Pulmonary artery endothelial cell (primary cell): Measurements from ENCODE around the gene LRRC58. TPM values are rescaled to one million over a fixed set of nuclear protein-coding genes. Genes with fewer than 3 reads are reported as not detected.
"Not testable (repeated sequence)": the region's sequence is repeated elsewhere in the genome, so short reads cannot be mapped to it uniquely, and the experiment has no call there.

Experiments used
- DNase-seq: peaks from one replicate; pipeline ENCODE4 v3.0.0-alpha.2; 2011; ENCODE audit warnings: low read depth, low spot score
- total RNA-seq: library from RNA; depleted of rRNA; stranded (reverse); fragments of >200 nt; gene quantifications from 2 replicates; pipeline ENCODE4 v1.2.3, GENCODE V29; 2014

Gene LRRC58
- total RNA-seq, result 16.9 and 19.5 TPM in 2 replicates

DNA sequence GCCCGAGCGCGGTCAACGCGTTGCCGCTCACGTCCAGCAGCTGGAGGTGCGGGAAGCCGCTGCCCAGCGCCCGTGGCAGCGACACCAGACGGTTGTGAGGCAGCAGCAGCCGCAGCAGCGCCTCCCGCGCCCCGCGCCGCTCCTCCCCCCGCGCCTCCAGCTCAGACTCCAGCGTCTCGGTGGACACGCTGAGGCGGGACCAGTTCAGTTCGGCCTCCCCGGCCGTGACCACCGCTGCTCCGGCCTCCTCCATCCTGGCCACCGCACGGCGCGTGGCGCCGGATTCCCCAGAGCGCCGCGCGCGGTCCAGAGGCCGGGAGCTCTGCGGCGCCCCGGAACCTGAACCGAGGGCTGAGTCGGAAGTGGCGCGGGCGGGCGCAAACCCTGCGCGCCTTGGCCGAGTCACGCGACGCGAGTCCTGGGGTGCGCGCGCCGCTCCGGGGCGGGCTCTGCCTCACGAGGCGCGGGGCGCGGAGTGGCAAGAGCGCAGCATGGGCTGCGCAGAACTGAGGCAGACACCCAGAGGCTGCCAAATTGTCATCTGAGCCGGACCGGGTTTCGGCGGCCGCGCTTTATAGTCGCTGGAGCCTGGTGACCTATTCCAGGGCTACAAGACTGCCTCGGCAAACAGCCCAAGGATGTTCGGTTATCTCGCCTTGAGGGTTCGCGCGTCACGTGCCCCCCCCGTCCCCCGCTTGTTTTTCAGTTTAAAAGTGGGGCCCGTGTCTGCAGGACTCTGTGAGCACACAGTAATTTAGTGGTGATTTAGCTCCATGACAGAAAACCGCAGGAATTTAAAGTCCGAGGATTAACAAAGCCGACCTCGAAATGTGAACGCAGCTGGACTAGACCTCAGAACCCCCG, at the start of gene LRRC58:
LRRC58 (minus strand) TSS at position 364 of the 864 bp plus-strand sequence; CDS start at position 253, 111 bp downstream.
- peak; percentile 50 for DNase-seq

DNA sequence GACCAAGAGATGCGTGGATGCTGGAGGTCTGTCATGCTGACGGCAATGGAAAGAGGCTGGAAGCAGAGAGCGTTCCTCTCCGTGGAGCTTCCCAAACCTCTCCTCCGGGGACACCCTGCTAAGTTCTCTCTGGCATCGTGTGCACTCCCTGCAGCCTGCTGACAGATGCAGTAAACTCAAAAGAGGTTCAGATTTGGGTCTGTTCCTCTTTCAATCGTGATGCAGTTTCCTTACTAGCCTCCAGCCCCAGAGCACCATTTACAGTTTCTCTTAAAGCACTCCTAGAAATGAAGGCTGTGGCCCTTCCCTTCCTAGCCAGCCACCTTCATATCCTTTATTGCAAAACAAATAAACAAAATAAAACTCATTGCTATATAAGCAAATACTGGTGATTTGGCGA, 47.3 kb upstream of the LRRC58 start:
- no peak for DNase-seq

DNA sequence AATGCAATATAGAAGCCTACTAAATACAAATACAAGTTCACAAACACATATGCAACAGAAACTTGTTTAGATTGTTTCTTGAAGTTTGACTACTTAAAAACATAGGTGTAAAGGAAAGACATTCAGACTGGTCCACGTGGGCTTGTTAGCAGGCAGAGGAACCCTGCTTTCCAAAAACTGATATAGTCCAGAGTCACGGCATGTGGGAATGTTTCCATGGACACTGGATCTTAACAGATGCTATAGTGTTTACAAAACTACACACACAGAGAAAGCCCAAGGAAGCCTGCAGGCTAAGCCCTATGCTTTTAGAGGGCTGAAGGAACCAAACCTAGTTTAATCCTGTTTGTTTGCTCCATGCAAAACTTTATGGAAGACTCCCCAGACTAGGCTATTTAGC, 45.2 kb upstream of the LRRC58 start:
- no peak for DNase-seq

DNA sequence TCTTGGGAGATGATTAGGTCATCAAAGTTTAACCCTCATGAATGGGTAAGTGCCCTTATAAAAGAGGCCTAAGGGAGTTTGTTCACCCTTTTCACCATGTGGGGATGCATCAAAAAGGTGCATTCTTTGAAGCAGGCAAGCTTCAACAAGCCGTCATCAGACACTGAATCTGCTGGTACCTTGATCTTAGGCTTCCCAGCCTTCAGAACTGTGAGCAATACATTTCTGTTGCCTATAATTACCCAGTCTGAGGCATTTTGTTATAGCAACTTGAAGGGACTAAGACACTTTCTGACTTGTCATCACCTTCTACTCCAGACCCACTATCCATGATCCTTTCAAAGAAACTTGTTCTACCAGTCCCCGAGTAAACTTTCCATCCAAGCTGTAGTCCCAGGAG, 44.6 kb upstream of the LRRC58 start:
- no peak for DNase-seq

DNA sequence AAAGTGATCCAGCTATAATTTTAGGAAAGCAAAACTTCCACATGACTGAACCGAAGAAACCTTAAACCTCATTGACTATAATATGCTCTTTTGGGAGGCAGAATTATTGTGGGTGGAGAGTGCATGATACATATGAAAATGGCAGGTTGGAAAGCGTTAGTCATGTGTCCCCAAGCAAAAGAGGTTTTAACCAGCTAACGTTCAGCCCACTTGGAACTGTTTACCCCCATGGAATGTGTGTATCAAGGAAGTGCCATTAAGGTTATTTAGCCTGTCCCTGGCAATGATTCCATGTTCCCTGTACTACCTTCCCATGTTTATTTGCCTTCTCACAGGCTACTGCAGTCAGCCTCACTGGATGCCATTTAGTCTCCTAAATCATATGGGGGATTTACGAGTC, 44.1 kb upstream of the LRRC58 start:
- DNase-seq, result no peak

DNA sequence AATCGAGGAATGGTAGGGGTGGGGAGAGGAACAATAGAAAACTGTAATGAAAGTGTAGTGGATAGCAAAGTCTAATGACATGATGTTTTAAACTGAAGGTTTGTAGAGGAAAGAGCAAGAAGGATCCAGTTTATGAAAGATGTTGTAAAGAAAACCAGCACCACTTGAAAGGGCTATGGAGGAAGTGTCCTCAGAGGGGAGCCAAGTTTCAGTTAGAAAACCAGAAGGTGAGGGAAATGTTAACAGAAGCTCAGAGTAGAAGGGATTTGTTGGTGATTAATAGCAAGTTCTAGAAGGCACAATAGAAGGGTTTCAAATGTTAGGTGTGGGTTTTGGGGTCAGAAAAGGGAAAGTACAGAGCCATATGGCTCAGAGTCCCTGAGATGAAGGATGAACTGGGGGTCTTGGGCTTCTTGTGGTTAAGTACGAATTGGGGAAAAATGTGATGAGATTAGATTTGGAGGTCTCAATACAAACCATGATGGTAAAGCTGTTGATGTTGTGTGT, 33.8 kb upstream of the LRRC58 start:
- DNase-seq, result no peak

DNA sequence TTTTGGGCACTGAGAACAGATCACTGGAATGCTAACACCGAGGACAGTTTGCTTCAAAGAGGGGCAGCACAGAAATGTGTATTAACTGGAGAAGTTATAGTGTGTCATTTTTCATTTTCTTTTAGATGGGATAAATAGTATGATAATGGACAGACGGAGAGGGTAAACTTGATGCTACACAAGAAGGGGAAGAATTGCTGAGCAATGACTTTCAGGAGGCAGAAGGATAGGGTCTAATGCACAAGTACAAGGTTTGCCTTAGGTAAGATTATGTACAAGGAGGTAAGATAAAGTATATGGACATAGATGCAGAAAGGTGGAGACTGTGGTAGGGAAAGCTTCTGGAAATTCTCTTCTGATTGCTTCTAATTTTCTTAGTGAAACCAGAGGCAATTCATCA, 32.3 kb upstream of the LRRC58 start:
- no peak for DNase-seq

DNA sequence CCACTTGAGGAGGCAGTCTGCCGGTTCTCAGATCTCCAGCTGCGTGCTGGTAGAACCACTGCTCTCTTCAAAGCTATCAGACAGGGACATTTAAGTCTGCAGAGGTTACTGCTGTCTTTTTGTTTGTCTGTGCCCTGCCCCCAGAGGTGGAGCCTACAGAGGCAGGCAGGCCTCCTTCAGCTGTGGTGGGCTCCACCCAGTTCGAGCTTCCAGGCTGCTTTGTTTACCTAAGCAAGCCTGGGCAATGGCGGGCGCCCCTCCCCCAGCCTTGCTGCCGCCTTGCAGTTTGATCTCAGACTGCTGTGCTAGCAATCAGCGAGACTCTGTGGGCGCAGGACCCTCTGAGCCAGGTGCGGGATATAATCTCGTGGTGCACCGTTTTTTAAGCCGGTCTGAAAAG, 28.8 kb upstream of the LRRC58 start:
- not testable (repeated sequence) for DNase-seq

DNA sequence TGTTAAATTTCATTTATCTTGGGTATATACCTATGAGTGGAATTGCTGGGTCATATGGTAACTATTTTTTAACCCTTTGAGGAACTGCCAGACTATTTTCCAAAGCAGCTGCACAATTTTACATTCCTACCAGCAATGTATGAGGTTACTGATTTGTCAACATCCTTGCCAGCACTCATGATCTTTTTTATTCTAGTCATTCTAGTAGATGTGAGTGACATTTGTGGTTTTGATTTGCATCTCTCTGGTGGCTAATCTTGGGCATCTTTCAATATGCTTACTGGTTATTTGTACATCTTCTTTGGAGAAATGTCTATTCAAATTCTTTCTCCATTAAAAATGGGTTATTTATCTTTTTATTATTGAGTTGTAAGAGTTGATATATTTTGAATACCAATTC, 21.3 kb upstream of the LRRC58 start:
- no peak for DNase-seq

DNA sequence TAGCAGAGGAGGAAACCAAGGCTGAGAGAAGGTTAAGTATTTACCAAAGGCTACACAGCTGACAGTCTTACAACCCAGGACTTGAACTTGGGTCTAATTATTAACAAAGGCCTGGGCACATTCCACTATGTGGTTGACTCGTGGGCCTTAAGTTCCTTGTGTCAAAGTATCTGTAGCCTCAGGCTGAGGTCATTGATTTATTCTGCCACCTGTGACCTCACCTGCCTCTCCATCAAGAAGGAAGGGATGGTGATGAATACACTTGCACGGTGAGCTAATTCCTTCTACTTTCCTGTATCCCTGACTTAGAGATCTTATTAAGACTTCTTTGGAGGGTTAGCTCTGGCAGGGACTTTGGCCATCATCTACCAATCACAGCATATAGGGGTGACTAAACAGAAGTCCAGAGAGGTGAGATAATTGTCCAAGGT, 19.9 kb upstream of the LRRC58 start:
- no peak for DNase-seq

DNA sequence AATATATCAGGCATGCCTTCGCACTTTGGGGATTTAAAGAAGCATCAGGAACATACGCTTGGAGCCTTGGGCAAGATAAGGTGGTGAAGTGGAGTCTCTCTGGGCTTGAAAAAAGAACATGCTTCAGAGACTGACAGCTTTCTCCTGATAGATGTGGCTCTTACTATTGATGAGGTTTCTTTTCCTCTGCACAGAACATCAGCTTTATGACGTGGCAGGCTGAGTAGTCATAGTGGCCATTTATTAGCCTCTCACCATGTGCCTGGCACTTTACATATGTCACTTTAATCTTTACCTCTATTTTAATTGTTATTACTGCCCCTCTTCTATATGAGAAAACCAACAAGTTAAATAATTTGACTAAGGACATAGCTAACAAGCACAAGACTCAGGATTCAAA, 19.0 kb upstream of the LRRC58 start:
- no peak for DNase-seq

DNA sequence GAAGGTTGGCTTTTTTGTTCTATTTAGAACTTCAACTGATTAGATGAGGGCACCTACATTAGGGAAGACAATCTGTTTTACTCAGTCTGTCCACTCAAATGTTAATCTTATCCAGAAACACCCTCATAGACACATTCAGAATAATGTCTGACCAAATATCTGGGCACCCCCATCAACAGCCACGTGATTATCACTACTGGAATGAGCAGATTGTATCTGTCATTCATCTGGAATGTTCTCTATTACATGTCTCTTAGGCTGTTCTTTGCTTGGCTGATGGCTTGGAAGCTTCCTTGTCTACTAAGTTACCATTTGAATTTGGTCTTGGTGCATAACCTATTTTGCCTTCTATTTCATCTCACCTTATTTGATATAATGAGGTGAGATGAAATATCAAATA, 15.7 kb upstream of the LRRC58 start:
- no peak for DNase-seq

DNA sequence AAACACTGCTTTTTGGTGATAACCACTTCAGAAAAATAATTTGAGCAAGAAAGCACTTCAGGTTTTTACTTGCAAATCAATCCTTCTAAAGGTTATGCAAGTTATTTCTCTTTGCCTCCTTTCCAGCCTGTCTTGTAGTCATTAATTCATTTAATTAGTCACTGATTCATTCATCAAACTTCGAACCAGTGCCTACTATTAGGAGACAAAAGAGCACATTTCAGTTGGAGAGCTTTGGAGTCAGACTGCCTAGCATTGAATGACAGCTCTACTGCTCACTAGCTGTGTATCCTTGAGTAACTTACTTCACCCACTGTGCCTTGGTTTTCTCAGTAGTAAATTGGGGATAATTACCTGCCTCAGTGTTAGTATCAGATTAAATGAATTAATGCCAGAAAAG, 14.9 kb upstream of the LRRC58 start:
- DNase-seq, result no peak

DNA sequence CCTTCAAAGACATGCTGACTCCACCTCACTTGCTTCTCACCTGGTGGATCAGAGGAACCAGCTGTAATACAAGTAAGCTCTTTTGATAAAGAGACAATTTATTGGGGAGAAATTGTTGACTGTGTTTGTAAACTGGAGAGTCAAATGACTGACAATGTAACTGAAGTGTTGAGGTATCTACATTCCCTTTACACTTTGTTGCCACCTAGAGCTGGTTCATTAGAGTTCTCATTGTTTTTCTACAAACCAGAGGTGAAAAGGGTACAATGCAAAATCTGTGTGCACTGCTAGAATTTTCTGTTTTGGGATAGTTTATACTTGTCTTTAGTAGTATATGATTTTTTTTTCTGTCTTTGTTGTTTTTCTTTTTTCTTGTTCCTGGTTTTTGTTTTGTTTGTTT, 8.7 kb upstream of the LRRC58 start:
- DNase-seq, result no peak

DNA sequence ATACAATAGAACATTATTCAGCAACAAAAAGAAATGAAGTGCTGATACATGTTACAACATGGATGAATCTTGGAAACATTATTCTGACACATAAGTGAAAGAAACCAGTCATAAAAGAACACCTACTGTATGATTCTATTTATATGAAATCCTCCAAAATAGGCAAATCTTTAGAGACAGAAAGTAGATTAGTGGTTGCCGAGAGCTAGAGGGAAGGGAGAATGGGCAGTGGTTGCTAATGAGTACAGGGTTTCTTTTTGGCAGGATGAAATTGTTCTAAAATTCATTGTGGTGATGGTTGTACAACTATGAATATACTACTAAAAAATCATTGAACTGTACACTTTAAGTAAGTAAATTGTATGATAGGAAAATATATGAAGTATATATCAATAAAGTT, 6.3 kb upstream of the LRRC58 start:
- no peak for DNase-seq

DNA sequence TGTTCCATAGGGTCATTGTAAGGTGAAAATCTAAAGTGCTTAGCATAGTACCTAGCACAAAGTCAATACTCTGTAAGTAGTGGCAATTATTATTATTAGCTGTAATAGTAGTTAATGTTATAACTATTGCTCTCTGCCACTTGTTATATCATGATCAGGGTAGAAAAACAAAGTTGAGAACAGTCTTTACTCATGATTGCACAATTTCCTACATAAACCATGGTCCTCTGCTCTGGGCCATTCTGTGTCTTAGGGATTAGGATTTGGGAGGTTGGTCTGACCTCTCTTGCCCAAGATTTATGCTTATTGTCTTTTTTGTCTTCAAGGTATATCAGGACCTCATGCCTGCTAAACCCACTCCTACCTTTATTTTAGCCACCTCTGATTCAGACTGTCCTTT, 4.3 kb upstream of the LRRC58 start:
- DNase-seq, result no peak

DNA sequence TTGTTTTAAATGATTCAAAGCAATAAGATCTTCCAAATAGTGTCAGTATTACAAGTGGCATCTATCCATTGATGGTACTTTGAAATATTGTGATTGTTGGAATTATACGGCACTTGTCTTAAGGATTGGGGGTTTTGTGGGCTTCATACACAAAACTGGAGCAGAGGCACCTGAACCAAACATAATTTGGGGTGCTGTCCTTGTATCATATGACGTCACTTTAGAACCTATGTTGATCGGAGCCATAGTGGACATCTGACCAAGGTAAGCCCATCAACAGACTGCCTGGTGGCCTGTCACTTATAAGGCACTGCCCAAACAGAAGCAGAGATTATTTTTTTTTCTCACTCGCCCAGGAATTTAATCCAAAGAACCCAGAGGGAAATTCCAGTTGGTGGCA, 2.9 kb upstream of the LRRC58 start:
- DNase-seq, result no peak

DNA sequence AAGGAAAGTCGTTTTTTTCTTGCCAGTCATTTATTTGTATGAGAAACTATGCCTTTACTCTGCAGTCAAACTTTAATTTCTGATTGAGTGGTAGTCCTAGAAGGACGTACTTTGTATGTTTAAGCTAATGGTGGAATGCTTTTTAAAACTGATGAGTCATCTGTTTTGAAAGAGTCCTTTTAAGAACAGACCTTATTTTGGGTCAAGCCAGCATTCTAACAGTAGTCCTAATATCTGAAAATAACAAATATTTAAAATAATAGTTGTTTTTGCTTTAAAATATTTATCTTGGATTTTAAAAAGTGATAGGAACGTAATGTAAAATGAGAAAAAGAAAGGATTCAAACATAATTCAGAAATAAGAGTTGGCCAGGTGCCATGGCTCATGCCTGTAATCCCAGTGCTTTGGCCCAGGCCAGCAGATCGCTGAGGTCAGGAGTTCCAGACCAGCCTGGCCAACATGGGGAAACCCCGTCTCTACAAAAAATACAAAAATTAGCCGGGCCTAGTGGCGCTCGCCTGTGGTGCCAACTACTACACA, 1.3 kb upstream of the LRRC58 start:
- DNase-seq, result no peak

DNA sequence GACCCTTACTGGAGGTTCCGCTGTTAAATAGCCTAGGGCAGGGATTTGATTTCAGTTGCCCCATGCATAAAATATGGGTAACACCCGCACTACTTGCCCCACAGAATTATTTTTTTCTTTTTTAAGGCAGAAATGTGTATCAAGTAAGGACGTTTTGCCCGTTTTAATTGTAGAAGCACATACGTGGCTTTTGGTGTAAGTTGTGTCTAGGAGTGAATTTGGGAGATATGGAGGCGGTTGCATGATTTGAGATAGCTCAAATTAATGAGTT, 636 bp upstream of the LRRC58 start:
- no peak for DNase-seq

DNA sequence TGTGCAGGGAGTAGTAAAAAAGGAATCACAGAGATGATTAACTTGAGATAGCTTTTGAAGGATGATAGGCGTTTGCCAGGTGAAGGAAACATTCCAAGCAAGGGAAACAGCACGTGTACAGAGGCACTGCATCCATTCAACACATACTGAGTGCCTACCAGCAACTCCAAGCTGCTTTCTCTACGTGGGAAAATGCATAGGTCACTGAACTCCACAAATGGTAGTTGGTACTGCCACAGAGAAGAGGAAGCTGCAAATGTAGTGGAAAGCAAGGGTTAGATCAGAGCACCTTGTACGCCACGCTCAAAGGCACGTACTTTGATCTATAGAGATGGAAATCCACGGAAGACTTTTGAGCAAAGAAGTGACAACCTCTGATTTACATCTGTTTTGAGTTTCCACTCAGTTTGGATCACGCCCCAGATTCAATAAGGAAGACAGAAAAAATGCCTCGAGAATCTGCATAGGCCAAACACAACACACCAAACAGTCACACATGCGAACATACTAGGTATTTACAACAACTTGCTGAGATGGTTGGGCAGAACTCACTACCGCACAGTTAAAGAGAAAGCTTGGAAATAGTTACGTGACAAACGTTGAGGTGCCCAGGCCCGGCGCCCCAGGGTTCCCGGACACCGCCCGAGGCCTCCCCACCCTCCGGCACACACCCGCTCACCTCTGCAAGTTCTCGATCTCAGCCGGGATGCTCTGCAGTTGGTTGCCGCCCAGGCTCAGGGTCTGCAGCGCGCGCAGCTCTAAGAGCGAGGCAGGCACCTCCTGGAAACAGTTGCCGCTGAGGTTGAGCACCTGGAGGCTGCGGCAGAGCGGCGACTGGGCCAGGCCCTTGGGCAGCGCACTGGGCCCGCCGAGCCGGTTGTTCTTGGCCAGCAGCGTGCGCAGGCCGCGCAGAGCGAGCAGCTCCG, 826 bp downstream of the LRRC58 start:
- no peak for DNase-seq

DNA sequence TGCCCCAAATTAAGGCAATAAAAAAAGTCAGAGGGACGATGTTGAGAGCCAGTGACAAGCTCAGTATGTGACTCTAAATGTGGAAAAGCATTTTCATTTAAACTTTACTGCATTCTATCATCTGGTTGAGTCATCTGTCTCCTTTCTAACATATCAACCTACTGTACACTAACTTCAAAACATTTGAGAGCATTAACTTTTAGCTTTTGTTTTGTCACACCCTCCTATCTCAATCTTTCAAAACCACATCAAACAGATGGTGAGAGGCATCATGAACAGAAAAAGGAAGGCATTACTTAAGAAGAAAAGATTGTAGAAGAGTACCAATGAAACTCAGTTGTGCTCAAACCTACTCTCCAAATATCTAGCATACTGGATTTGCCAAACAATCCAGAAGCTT, 4.8 kb downstream of the LRRC58 start:
- DNase-seq, result no peak

DNA sequence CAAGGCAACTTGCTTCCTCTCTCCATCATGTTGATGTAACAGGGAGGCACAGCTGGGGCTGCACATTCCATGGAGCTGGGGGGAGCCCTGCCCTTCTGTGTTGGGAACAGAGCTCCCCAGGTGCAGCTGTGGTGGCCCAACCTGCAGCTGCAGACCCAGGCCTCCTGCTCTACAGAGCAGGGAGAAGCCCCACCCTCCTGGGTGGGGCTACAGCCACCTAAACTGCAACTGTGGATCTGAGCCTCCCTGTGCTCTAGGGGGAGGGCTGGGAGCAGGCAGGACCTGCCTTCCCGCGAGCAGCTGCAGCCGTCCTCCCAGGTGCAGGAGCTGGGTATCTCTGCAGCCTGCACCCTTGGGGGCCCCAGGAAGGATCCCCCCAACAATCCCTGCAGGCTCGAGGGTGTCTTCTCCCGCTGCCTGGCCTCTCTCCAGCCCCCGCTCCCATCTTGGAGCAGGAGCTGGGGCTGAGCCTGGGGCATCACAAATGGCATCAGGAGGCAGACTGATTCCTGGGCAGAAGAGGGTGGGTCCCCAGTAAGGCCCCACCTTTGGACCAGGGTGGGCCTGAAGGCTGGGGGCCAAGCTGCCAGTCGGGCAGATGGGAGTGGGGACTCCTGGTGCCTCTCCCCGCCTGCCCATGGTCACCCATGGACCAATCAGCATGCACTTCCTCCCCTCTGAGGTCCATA, 7.4 kb downstream of the LRRC58 start:
- no peak for DNase-seq
